HG03442 (cell line): ENCODE data around the gene SLC13A1.

Source experiments
- ATAC-seq: cut with Tn5 transposase; IDR thresholded peaks from one replicate; pipeline ENCODE4 v1.9.1; 2021; ENCODE audit warnings: mild to moderate bottlenecking, moderate library complexity; ENCODE audit not compliant: unreplicated experiment

The SLC13A1 gene

DNA sequence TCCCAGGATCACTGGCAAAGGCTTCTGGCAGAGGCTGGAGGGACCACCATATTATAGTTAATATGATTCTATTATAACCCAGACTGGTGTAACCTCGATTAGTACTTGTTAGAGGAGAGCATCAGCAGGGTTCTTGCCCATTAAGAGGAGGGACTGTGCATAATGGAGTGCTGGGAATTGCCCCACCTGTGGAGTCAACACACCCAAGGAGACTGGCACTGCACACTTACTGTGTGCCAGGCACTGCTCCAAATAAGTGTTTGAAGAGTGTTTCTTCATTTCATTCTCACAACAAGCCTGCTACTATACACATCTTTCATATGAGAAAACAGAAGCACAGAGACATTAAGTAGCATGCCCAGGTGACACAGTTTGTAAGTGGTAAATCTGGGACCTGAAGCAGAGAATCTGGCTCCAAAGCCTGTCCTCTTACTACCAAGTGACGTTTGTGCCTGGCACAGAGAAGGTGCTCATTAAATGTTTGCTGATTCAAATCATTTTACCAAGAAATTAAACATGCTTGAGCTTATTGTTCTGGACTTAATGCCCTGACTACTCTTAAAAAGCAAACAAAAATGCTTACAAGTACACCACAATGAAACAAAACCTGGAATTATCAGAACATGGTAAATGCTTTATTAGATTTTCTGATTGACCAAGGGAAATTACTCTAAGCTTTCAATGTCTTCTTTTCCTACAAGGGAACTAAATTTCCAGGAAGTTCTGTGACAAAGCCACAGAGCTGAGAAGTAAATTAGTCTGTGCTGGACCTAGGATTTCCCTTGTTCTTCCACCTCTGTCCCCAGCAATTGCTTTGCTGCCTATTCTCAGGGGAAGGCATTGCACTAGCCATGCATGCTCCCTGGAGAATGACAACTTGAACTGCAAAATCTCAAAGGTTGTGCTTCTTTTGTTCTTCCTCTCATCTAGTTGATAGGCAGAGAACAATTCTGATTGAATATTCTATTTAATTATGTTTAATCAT lies 809 bp downstream of the SLC13A1 start:
- ATAC-seq, result no peak

DNA sequence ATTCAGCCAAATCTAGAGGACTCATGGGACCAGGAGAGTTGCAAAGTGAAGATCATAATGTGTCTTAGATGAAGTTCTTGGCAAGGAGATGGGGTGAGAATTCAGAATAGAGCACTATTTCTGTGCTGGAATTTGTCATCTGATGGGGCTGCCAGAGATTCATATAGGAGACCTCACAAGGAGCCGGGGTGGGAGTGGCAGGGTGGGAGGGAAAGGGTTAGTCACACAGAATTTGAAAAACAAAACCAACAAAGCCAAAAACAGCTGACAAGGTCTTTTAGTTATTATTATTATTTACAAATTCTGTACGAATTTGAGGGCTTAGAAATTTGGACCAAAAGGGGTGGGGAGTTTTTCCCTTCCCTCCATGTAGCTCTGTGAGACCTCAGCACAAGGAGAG lies 1.7 kb downstream of the SLC13A1 start:
- no peak for ATAC-seq

DNA sequence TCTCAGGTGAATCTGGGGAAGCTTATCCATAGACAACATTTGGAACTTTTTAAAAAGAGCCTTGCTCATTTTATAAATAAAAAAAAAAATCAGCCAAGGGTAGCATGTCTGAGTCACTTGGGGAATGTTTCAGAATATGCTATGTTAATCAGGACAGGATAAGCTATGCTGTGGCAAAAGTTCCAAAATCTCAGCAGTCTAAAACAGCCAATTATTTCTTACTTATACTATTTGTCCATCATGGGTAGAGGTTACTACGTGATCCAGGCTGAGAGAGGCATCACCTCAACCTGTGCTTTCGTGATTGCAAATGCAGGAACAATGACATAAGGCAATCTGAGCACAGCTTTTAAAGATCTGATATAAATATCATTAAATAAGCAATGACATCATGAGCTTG lies 6.5 kb downstream of the SLC13A1 start:
- ATAC-seq, result no peak

DNA sequence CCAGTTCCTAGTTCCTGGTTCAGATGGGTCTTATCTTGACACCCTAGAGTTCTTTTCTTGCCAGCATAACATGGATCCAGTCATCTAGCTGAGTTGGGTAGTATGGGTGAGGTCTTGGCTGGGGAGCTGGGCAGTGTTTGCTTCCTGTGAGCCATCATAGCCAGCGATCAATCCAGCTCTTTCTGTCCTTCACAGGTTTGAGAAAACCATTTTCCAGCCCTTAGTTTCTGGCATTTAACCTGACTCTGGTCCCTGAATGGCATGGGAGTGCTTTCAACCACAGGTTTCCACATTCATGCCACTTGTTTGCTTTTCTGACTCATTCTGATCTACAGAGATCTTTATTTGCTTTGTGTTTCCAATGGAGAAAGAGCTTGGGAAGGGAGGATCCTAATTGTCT lies 8.6 kb downstream of the SLC13A1 start:
- ATAC-seq, result no peak

DNA sequence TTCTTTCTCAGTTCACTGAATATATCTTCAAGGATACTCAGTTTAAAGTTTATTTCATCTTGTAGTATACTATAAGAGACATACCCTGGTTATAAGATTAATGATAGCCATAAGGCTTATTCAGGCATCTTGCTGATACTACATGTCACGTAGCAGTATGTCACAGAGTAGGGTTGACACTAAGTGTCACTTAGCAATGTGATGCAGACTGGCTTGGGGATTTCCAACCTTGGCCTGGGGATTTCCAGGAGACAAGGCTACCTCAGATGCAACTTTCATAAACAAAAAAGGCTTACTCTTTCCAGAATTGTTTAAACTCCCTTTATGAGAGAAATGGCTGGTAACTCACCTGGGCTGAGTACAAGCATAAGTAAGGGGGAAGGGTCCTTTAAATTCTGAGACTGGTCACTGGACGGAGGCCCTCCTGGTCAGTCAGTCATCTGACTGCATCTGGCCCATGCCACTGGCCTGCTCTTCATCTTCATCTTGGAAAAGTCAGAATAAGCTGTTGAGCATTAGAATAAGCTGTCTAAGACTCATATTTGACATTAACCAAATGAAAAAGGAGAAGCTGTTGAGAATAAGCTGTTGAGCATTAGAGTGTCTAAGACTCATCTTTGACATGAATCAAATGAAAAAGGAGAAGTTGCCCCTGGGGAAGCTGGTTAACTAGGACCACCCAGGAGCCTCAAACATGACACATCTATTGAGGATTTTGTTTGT lies 9.5 kb downstream of the SLC13A1 start:
- peak; percentile 96 for ATAC-seq

DNA sequence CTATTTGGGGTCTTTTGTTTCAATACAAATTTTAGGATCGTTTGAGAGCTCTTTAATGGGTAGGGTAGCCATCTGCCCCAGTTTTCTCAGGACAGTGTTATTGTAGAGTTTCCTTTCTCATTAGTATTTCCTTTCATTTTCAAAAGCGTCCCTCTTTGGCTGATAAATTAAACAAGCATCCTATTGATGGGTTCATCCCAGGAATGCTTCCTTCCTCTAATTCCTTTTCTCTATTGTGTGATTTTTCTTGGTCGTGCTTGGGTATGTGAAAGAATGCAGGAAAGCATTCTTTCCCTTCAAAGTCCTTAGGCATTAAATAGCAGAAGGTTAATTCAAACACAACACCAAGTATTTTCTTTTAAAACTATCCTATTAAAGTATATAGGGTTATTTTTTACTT lies 14.0 kb downstream of the SLC13A1 start:
- no peak for ATAC-seq

DNA sequence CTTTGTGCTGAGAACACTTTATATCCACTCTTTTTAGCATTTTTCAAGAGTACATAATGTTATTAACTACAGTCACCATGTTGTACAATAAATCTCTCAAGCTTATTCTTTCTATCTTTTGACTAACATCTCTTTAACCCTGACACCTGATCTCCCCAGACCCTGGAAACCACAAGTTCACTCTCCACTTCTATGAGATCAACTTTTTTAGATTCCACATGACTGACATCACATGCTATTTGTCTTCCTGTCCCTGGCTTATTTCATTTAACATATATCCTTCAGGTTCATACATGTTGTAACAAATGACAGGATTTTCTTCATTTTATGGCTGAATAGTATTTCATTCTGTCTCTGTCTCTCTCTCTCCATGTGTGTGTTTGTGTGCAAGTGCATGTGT lies 15.5 kb downstream of the SLC13A1 start:
- ATAC-seq, result no peak

DNA sequence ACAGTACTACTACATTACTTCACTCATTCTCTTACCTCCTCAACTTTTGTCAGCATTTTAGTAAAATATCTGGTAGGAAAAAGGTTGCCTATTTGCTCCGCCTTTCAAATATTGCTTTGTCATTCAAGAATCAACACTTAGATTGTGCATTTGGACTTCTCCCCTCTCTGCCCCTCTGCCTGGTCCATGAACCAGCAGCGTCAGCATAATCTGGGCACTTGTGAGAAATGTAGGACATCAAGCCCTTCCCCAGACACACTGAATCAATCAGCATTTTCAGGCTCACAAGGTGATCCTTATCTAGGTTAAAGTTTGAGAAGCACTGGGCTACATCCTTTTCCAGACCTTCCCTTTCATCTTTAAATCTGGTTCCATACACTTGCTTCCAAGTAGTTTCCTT lies 16.3 kb downstream of the SLC13A1 start:
- ATAC-seq, result no peak

DNA sequence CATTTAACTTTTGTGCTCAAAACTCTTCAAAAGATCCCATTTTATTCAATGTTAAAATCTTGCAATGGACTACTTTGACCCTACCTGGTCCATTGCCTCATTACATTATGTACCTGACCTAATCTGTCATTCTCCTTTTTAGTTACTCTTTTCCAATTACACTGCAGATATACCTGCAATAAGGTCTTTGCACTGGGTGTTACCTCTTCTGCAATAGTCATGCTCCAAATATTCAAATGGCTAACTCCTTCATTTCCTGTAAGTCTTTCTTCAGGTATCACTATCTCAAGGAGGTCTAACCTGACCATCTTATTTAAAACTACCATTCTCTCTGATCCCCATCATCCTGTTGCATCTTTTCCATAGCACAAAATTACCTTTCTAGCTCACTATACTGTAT lies 22.3 kb downstream of the SLC13A1 start:
- ATAC-seq, result no peak

DNA sequence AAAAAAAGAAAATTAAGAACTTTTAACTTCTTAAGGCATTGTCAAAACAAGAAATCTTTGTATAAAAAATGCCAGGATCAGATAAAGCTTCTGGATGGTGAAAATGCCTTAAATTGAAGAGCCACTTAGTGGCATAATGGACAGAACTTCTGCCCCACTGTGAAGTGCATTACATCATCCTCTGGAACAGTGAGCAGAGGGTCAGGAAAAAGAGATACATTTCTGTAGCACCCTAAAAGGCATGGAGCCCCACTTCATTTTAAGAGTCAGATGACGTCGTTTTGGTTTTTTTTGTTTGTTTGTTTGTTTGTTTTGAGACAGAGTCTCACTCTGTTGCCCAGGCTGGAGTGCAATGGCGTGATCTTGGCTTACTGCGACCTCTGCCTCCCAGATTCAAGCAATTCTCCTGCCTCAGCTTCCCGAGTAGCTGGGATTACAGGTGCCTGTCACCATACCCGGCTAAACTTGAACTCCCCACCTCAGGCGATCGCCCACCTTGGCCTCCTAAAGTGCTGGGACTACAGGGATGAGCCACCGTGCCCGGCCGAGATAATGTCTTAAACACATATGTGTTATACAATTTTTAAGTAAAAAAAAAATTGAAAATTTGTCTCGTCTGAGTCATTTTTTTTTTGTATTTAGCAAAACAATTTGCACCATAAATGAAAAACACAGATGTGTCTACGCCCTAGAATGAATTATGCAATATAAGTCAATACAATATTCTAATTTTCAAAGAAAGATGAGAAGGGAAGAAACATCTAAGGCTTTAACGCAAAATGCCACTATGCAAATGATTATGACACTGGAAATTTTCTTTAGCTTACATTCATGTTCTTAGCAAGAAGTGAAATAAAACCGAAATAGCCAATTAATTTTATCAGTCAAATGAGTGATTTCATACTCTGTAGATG lies 29.2 kb downstream of the SLC13A1 start:
- ATAC-seq, result no peak

DNA sequence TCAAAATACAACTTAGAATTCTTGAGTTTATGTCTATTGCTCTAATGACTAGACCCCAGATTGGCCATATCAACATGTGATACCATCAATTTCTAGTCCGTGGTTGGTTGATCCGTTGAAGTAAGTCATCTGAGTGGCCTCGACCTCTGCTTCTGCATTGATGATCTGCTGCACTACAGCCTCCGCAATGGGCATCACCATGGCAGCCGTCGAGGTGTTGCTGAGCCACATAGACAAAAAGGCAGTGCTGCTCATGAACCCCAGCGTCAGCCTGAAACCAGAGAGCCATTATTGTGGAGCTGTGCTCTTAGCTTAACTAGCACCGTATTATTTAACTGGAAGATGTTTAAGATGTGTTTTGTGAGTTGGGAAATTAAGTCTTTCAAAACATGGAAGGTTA lies 30.7 kb downstream of the SLC13A1 start:
- no peak for ATAC-seq

DNA sequence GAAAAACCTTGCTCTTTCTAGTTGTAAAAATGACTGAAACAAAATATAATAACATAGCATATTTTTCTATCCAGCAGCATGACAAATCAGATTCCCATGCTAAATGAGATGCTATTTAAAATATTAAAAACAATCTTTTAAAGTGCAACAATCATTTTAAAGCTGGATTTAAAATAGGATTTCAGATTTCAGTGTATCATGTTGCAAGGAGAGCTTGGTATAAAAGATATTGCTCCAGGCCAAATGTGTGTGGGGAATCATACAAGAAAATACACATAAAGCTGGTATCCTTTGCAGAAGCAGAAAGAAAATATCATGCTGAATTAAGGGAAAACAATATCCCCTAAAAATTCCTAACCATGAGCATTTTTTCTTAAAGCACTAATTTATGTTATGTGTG lies 42.2 kb downstream of the SLC13A1 start:
- no peak for ATAC-seq

DNA sequence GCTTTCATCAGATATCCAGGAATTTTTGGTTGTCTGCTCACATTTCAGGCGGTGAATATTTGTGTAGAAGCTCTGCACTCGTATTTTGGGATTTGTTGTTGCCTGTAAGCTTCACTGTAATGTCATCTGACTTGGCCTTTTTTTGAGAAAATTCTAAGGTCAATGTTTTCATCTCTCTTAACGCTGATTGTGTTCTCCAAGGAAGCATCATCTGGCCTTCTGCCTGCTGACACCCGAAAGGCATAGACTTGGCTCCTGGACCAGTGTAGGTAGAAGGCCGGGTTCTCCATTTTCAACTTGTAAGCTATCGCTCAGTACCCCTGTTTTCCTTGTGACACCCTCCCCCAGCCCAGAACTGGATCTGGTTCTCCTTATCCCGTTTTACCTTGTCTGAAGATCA lies 44.2 kb downstream of the SLC13A1 start:
- no peak for ATAC-seq

DNA sequence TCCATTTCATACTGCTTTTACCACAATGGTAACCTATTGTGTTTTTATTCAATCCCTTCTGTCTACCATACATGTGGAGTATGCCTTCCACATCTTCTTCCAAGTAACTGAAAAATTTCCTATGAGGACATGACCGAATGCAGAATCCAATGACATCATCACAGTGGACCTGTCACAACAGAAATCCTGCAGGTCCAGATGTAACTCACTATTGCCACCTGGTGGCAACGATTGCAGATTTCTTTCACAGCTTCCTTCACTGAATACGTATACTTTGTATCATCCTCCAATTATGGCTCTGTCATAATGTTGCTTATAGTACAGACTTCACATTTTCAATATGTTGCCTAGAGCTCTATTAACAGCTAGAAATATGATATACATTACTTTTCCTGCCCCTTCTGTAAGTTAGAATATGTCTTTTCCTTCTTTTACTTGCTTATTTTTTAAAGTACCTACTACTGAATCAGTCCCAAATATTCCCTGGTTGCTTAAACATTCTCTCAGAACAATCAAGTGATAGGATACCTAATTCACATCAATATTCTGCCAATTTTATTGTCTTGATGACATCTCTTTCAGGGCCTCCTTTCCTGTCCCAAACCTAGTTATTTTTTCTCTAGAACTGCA lies 45.4 kb downstream of the SLC13A1 start:
- ATAC-seq, result peak; percentile 98

DNA sequence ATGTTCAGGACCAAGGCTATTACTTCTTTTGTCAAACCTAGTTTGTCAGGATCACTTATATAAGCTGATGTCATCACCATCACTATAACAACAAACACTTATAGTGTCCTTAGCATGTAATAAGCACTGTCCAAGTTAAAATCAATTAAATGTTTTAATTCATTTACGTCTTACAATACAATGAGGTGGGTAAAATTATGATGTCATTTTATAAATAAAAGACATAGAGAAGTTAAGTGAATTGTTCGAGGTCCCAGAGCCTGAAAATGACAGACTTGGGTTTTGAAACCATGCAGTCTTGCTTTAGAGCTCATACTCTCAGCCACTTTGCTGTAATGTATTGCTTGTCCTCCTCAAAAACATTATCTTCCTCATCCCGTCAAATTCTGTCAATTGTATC lies 48.3 kb downstream of the SLC13A1 start:
- ATAC-seq, result no peak

DNA sequence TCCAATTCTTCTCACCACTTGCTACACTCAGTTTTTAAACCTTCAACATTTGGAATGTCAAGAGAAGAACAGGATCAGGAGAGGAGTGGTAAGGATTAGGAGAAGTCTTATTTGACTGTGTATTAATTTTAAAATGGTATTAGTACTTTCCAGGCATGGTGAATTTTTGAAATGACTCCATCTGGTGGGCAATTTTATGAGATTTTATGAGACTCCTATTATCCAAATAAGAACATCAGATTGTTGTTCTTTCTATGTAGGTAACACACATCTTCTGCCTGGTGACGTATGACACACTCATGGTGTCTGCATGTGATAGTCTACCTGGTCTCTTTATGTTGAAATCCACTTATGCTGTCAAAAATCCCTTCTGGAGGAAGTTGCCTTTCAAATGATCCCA lies 51.0 kb downstream of the SLC13A1 start:
- no peak for ATAC-seq

DNA sequence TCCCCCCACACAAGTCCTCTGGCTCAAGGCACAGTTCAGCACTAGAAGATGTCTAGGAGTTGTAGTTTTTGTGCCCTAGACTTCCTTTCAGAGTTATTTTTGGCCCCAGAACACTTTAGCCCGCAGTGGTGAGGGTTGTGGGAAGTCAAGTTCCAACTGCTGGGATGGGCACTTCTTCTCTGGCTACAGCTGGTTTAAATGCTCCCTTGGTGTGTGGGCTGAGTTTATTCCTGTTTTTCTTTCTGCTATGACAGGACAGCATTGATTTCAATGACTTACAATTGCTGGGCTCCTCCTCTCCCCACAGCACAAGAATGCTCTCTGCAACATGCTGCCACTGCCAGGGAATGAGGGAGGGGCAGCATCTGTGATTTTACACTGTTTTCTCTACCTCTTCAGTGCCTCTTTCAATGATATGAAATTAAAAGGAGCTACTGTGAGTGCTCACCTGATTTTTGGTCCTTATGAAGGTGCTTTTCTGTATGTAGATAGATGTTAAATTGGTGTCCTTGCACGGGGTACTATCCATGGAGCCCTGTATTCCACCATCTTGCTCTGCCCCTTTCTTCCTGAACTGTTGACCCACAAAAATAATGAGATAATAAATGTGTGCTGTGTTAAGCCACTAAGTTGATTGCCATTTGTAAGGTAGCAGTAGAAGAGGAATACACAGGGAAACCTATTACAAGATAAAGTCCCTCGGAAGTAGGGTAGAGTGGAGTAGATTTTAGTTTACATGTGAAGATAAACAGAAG lies 56.3 kb downstream of the SLC13A1 start:
- no peak for ATAC-seq

DNA sequence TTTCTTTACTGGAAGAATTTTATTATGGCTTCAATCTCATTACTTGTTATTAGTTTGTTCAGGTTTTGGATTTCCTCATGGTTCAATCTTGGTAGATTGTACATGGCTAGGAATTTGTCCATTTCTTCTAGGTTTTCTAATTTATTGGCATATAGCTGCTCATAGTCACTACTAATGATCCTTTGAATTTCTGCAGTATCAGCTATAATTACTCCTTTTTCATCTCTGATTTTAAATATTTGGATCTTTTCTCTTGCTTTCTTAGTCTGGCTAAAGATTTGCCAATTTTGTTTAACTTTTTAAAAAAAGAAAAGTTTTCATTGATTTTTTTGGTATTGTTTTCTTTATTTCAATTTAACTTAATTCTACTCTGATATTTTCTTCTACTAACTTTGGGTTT lies 59.2 kb downstream of the SLC13A1 start:
- ATAC-seq, result no peak

DNA sequence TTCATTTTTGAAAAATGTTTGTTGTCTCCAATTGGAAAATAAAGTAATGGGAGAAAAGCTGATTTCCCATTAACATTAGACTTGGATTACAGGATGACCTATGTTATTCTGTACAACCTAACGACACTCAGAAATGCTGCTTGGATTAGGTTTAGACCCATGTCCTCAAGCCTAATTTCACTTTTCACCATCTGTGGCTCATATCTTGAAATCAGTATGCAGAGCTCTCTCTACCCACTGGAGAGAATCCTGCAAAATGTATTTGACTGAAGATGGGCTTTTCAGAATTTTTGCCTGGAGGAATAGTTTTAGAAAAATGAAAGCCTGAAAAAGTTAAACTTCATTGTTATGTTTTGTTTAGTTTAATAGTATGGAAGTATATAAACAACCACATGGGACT lies 63.8 kb downstream of the SLC13A1 start:
- no peak for ATAC-seq

DNA sequence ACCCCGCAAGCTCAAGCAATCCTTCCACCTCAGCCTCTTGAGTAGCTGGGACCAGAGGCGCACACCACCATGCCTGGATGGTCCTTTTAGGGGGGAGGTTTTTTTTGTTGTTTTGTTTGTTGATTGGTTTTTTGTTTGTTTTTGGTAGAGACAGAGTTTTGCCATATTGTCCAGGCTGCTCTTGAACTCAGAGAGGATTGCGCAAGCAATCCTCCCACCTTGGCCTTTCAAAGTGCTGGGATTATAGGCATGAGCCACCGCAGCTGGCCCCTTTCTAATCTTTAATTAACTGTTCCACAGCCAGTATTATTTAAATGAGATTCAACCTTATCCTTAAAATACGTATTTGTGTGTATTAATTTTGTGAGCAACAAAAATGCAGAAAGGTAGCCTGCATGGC lies 65.8 kb downstream of the SLC13A1 start:
- ATAC-seq, result no peak
